Panc1 (cell line): ENCODE data around the gene CCND1.

ENCODE experiments used
- CTCF ChIP-seq: fragments of 450-650 bp; IDR thresholded peaks from 2 replicates; pipeline ENCODE4 v1.5.1; 2017; ENCODE audit warnings: mild to moderate bottlenecking
- POLR2AphosphoS5 ChIP-seq: IDR thresholded peaks from 2 replicates; pipeline ENCODE4 v1.6.1; 2012; ENCODE audit warnings: mild to moderate bottlenecking, low read depth, low read length, moderate library complexity
- REST ChIP-seq, 2 experiments: IDR thresholded peaks; 2 replicates each; pipeline ENCODE4 v1.6.1; 2011 to 2012; ENCODE audit warnings: low read depth in 2 of 2, control low read depth in 1 of 2, low read length in 1 of 2, mild to moderate bottlenecking in 1 of 2, moderate library complexity in 1 of 2; ENCODE audit not compliant: insufficient read depth in 1 of 2
- SIN3A ChIP-seq: IDR thresholded peaks from 2 replicates; pipeline ENCODE4 v1.6.1; 2012; ENCODE audit warnings: low read depth, mild to moderate bottlenecking, low read length, moderate library complexity, borderline replicate concordance; ENCODE audit not compliant: insufficient read depth
- TCF7L2 ChIP-seq: IDR thresholded peaks from 2 replicates; pipeline ENCODE4 v1.6.1; 2011; ENCODE audit warnings: mild to moderate bottlenecking, low read depth, low read length, inconsistent platforms

- TF ChIP-seq CTCF (no peak), POLR2AphosphoS5 (no peak), REST (IDR thresholded peaks at IDR 0.05; ENCODE audit: insufficient read depth in 1 of 2, low read depth in 2 of 2, low read length in 1 of 2) (no peak), SIN3A (no peak), TCF7L2 (no peak)
Observed at GRCh38 chr11:69700278-69701140, 59.6 kb downstream of the CCND1 start.
